GM12872 (cell line): ENCODE measurements around the gene DPAGT1.

Experiments used
- CTCF ChIP-seq: IDR thresholded peaks from 3 replicates; pipeline ENCODE4 v1.5.1; 2011; ENCODE audit warnings: low read depth, mild to moderate bottlenecking, low read length, moderate library complexity; ENCODE audit not compliant: insufficient read depth

Gene DPAGT1

GRCh38 chr11:119099711-119100110 lies 1.9 kb downstream of the DPAGT1 start:
- TF ChIP-seq CTCF = no peak

GRCh38 chr11:119095066-119095880 lies 6.4 kb downstream of the DPAGT1 start:
- no peak for TF ChIP-seq CTCF

- TF ChIP-seq CTCF = peak; percentile 72
Observed at GRCh38 chr11:119094816-119095065, 6.9 kb downstream of the DPAGT1 start.

GRCh38 chr11:119093942-119094815 lies 7.5 kb downstream of the DPAGT1 start:
- no peak for TF ChIP-seq CTCF

GRCh38 chr11:119092880-119093842 lies 8.5 kb downstream of the DPAGT1 start:
- TF ChIP-seq CTCF = no peak

GRCh38 chr11:119091966-119092879 lies 9.4 kb downstream of the DPAGT1 start:
- TF ChIP-seq CTCF = no peak
